Stimulated activated CD4-positive, alpha-beta T cell treated with anti-CD3 and anti-CD28 coated beads, Interleukin-15, amount 100 ng/mL, for 48 hours (primary cell): ENCODE results near the gene FAM161A.
"Not testable (repeated sequence)": the region's sequence is repeated elsewhere in the genome, so short reads cannot be mapped to it uniquely, and the experiment has no call there.

Experiments used
- DNase-seq, 2 donors: peaks; one replicate each; pipeline ENCODE4 v3.0.0-alpha.2; 2020; ENCODE audit warnings: low read depth in 2 of 2

Gene FAM161A

DNA sequence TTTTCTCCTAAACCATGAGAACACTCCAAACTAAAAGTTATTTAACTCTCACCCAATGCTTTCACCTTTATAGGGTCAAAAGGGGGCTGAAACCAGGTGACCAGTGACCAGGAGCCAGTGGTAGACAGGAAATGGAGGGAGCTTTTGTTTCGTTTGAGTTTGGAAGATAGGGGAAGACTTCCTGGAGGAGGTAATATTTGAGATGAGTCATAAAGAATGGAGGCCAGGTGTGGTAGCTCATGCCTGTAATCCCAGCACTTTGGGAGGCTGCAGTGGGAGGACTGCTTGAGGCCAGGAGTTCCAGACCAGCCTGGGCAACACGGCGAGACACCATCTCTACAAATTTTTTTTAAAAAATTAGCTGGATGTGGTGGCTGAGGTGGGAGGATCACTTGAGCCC lies 8.5 kb downstream of the FAM161A start:
- DNase-seq: no peak

DNA sequence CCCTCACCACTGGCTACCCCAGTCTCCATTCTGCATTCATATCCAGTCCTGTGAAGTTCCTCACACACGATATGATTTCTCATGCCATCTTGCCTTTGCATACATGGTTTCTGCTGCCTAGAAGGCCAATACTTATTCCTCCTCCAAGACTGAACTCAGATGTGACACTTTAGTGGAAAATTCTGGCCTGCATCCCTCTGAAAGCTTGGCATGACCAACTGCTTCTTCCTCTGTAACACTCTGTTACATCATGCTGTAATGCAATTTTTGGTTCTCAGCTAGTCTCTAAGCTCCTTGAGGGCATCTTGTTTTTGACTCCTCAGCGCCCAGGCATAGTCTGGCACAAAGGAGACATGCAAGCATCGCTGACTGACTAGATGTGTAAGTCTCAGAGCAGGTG lies 12.6 kb downstream of the FAM161A start:
- DNase-seq: no peak

DNA sequence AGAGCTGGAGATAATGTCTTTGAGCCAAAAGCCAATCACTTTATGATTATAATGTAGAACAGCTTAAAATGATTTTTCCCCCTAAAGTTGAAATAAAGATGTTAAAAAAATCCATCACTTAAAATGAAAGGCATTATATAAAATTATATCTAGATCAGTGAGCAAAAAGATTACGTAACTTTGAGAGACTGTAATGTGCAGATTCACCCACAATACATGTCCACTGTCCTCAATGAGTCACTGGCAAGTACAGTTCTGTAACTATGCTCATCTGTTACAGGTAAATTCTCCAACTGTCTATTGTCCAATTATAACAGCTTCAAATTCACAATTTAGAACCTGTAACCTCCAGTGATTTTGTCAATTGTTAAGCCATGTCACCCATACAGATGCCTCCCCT lies 19.0 kb downstream of the FAM161A start:
- DNase-seq: no peak

DNA sequence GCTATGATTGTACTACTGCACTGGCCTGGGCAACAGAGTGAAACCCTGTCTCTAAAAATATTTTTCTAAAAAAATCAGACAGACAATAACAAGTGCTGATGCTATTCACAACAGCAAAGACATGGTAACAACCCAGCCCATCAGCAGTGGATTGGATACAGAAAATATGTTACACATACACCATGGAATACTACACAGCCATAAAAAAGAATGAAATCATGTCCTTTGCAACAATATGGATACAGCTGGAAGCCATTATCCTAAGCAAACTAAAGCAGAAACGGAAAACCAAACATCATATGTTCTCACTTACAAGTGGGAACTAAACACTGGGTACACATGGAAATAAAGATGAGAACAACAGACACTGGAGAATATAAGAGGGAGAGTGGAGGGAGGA lies 19.9 kb downstream of the FAM161A start:
- no peak for DNase-seq

DNA sequence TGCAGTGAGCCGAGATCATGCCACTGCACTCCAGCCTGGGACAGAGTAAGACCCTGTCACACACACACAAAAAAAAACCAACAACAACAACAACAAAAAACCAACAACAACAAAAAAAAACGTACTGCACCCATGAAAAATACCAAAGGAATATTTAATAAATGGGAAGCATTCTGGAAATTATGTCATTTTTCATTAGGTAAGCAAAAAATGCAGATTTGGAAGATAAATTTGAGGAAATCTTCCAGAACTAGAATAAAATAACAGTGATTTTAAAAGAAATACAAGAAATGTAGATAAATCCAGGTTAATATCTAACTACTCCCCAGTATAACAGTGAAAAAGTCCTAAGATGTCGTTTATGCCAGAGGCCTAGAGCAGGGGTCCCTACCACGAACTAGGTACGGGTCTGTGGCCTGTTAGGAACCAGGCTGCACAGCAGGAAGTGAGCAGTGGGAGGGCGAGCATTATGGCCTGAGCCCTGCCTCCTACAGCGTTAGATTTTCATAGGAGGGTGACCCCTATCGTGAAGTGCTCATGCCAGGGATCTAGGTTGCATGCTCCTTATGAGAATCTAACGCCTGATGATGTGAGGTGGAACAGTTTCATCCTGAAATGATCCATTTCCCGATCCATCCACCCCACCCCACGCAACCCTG lies 21.5 kb downstream of the FAM161A start:
- DNase-seq: no peak

DNA sequence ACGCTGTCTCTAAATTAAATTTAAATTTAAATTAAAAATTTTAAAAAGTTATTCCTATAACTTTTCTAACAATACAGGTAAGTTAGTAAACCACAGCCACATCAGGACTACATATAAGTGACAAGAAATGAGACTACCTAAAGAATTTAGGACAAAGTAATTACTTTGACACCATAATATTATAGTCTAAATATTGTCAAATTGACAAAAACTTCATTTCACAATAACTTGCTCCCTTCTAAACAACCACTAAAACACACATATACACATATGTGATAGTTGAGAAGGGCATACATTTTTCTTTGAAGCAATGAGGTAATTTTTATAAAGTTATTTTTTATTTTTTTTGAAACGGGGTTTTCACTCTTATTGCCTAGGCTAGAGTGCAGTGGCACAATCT lies 31.6 kb downstream of the FAM161A start:
- DNase-seq: no peak

DNA sequence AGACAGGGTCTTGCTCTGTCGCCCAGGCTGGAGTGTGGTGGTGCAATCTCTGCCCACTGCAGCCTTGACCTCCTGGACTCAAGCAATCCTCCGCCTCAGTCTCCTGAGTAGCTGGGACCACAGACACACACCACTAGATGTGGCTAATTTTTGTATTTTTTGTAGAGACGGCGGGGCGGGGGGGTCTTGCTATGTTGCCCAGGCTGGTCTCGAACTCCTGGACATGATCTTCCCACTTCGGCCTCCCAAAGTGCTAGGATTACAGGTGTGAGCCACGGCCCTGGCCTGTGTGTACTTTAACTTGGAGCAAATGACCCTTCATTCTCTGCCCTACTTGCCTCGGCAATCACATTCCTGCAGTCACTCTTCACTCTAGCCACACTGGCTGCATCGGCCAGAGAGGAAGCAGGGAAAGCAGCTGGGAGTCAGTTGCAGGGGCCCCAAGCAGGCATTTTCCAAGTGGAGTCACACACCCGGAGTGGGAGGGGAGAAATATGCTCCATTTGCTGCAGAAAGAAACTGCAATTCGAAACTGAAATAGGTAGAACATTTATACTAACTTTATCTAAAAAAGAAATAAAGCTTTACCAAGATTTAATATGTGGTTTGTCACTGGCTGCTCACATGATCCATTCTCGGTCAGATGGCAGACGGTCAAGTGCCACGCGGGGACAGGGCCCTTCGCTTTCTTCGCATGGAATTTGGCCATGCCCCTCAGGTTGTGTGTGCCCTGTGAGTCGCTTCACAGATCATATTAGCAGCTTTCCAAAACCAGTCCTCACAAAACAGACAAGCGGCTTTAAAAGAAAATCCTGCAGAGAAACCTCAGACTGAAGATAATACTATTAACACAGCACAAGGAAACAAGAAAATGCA lies 37.1 kb downstream of the FAM161A start:
- DNase-seq: no peak

DNA sequence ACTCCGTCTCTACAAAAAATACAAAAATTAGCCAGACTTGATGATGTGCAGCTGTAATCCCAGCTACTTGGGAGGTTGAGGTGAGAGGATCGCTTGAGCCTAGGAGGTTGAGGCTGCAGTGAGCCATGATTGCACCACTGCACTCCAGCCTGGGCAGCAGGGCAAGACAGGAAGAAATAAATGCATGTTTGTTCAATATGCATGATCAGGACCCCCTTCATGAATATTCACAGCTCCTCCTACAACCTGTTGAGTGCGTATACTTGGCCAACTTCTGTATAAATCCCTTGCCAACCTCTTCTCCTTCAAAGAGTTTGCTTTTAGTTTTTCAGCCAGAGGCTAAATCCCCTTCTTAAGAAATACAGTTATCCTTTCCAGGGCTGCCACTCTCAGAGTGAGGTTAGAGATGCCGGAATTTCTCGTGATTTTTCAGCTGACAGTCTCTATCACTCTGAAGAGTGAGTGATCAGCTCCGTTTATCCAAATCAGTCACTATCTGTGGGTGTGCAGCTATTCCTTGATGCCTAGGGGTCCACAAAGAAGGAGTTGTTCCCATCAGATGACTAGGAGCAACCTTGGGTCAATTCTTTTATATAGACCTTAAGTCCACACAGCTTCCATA lies 39.2 kb downstream of the FAM161A start:
- no peak for DNase-seq

DNA sequence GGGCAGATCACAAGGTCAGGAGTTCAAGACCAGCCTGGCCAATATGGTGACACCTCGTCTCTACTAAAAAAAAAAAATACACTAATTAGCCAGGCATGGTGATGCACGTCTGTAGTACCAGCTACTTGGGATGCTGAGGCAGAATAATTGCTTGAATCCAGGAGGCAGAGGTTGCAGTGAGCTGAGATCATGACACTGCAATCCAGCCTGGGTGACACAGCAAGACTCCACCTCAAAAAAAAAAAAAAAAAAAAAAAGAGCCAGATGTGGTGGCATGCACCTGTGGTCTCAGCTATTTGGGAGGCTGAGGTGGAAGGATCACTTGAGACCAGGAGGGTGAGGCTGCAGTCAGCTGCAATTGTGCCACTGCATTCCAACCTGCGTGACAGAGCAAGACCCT lies 40.5 kb downstream of the FAM161A start:
- DNase-seq: not testable (repeated sequence)

DNA sequence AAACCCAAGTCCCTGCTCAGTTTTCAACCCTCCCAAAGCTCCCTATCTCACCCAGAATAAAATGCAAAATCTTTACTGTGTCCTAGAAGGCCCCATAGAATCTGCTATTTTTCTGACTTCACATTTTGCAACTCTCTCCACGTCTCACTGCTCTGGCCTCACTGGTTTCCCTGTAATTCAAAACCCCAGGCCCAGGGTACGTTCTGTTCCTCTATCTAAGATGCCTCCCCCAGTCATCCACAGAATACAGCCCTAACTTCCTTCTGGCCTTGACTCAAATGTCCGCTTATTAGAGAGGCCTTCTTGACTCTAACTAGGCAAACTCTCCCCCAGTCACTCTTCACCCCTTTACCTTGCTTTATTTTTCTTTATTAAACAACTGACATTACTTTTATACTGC lies 42.0 kb downstream of the FAM161A start:
- no peak for DNase-seq

DNA sequence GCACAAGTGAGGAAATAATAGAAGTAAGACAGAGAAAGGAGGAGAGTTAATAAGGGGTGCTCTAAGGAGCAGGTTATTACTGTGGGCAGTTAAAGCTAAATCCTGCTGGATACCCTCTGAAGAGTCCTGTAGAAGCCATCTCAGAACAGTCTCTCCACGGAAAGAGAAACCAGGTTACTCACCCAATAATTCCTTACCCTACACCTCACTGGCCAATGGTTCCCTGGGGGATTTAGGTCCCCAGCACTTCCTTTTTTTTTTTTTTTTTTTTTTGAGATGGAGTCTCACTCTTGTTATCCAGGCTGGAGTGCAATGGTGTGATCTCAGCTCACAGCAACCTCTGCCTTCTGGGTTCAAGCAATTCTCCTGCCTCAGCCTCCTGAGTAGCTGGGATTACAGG lies 43.7 kb downstream of the FAM161A start:
- DNase-seq: not testable (repeated sequence)

DNA sequence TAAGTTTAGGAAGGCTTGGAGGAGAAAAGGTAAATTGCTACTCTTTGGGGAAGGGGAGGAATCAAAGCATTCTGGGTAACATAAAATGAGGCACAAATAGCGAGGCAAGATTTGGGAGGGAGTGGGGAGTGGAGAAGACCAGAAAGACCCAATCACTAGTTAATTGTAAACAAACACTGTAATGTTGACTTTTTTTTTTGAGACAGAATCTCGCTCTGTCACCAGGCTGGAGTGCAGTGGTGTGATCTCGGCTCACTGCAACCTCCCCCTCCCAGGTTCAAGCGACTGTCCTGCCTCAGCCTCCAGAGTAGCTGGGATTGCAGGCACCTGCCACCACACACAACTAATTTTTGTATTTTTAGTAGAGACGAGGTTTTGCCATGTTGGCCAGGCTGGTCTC lies 45.2 kb downstream of the FAM161A start:
- DNase-seq: not testable (repeated sequence)

DNA sequence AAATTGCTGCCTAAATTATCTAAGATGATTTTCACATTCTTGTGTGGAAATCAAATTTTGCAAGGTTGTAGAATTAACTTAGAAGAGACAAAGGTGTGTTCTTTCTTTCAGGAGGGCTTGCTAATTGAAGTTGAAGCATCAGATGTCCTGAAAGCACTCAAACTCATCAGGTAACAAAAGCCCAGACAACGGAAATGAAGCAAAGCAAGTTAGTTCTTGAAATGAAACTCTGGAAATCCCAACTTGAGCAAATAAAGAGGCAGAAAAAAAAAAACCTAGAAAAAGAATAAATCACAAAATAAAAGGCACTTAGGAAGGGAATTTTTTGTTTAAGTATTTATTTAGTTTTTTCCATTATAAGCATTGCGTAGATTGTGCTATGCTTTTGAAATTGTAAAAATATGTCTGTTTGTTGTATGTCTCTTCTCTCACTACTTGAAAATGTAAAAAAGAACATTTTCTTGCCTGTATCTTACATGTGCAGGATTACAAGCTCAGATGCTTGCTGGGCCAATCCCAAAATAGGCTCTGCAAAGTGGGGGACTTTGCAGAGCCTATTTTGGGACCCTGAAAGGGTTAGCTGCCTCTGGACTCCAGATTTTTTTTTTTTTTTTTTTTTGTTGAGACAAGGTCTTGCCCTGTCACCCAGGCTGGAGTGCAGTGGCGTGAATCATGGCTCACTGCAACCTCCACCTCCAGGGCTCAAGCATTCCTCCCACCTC lies 46.7 kb downstream of the FAM161A start:
- no peak for DNase-seq

DNA sequence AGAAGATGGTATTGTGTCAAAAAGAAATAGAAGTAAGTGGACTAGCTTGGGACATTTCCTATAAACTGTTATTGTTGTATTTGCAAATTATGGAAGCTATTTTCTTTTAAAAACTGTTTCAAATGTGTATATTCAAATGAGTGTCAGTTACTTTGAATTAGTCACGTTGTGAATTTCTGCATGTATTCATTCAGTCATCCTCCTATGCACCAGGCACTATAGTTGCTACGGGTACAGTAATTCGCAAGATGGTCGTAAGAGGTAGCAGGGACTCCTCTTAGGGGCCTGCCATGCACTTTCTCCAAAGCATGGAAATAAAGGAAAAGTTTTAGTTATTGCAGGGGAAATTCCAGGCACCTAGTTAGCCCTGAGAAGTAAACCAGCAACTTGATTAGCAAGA lies 51.3 kb downstream of the FAM161A start:
- no peak for DNase-seq

DNA sequence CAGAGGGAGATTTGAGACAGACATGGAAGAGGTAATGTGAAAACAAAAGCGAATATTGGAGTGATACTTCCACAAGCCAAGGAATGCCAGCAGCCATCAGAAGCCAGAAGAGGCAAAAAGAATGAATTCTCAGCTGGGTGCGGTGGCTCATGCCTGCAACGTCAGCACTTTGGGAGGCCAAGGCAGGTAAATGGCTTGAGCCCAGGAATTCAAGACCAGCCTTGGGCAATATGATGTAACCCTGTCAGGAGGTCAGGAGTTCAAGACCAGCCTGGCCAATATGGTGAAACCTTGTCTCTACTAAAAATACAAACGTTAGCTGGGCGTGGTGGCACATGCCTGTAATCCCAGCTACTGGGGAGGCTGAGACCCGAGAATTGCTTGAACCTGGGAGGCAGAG lies 54.8 kb downstream of the FAM161A start:
- DNase-seq: no peak

DNA sequence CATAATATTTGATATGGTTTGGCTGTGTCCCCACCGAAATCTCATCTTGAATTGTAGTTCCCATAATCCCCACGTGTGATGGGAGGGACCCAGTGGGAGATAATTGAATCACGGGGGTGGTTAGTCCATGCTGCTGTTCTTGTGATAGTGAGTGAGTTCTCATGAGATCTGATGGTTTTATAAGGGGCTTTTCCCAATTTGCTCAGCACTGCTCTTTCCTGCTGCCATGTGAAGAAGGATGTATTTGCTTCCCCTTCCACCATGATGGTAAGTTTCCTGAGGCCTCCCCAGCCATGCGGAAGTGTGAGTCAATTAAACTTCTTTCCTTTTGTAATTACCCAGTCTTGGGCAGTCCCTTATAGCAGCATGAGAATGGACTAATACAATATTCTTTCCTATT lies 56.4 kb downstream of the FAM161A start:
- not testable (repeated sequence) for DNase-seq

DNA sequence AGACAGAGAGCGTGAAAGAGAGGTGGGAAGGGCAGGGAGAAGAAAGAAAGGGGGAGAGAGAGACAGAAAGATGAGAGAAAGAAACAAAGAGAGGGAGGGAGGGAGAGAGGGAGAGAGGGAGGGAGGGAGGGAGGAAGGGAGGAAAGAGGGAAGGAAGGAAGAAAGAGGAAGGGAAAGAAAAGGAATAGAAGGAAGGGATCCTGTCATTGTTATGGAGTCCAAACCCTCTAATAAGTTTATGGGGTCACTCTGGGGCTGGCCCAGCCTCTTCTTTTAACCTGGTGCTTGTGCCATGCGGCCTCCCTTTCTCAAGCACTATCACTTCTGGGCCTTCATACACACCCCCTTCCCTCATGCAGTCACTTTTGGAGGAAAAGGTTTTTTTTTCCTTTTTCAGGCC lies 58.5 kb downstream of the FAM161A start:
- DNase-seq: no peak

DNA sequence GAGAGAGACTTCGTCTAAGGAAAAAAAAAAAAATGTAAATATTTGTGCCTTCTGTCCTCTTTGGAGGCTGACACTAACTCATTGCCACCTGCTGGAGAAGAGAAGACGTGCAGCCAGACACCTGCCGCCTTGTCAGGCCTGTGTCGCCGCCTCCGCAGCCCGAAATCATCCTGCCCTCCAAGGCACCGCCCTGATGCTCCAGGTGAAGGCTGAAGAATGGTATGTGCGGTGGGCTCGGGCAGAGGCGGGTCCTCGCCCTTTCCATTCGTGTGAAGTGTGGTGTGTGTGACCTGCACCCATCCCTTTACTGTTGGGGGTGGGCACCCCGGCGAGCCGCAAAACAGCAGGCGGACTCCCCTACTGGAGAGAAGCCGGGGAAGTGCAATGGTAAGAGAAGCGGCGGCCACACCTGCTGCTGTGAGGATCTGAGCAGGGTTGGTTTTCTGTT lies 60.4 kb downstream of the FAM161A start:
- peak; percentile 49 to 66 for DNase-seq

DNA sequence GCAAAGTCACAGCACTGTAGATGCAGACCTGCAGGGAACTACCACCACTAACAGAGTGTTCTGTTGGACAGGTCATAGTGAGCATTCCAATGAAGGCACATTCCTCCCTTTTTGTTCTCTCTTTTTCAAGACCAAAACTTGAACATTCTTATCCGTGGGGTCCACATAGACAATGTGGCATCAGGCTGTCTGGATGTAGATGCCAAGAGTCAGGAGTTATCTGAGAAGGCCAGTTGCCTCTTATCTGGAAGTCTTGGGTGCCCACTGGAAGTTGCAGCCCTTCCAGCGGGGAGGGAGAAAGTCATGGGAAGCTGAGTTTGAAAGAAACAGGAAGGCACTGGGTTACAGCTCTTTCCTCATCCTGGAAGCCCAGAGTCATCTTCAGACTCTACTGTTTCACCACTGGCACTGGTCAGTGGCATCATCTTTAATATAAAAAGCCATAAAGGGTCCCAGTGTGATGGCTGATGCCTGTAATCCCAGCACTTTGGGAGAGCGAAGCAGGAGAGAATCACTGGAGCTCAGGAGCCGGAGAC lies 61.4 kb downstream of the FAM161A start:
- DNase-seq: no peak

DNA sequence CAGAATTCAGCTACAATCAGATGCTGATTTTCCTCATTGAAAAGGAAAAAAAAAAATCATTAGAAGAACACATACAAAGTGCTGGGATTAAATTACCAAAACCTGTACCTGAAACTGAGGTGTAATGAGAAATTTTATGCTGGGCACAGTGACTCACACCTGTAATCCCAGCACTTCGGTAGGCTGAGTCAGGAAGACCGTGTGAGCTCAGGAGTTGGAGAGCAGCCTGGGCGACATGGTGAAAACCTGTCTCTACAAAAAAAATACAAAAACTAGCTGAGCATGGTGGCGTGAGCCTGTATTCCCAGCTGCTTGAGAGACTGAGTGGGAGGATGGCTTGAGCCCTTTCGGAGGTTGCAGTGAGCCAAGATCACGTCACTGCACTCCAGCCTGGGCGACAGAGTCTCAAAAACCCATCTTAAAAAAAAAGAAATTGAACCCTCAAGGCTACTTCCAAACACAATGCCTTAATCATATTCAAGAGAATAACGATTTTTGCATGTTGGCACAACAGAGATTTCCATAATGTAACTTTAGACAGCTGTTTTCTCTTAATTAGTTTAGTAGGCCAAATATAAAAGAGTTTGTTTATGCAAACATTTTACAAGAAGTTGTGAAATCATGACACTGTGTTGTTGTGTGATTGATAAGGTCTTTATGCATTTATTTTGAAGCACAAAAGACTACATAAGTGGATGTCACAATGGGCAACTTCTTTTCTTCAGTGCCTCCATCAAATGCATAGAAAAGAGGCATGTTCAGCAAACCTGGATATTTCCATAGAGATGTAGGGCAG lies 63.9 kb downstream of the FAM161A start:
- DNase-seq: no peak

DNA sequence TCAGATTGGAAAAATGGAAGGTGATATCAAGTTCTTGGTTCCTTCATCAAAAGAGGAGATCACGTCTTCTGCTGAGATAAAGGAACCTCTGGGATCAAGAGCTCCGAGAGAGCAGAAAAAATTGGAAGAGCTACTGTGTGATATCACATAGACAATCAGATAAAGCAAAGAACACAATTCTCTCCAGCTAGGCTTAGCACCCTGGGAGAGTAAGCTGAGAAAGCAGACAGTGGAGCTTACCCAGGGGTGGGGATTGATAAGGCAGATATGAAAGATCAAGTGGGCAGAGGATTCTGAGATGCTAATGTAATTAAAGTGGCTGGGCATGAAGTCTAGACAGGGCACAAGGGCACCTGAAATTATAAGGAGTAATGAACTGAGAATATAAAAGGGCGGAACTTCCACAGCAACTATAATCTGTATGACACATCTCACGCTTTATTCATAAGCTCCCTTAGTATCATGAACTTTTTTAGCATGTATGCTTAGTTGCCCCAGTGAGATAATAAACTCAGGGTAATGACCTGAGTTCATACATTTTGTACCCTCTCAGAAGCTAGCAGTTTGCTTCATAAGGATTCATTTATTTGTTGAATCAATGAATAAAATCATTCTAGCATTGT lies 65.8 kb downstream of the FAM161A start:
- DNase-seq: no peak
